Naive thymus-derived CD8-positive, alpha-beta T cell (primary cell): ENCODE measurements around the gene MATN1. TPM values are rescaled to one million over a fixed set of nuclear protein-coding genes. Genes with fewer than 3 reads are reported as not detected.
A peak's percentile ranks its signal among the peaks of the same experiment; 100 is the strongest.
"Not testable (repeated sequence)": the region's sequence is repeated elsewhere in the genome, so short reads cannot be mapped to it uniquely, and the experiment has no call there.

Source experiments
- ATAC-seq, 2 donors: fragments of 150-1000 bp; cut with Tn5 transposase in 1 of 2; sonication (Bioruptor Pico), chemical (Tn5 transposase) in 1 of 2; 1 replicate in 1 of 2; 2 replicates in 1 of 2; pipeline ENCODE4 v1.10.0; 2021; ENCODE audit warnings: mild to moderate bottlenecking in 2 of 2, moderate library complexity in 2 of 2
- POLR2A ChIA-PET: fragments of 350-600 bp; sonication (Branson Sonifier 250); formaldehyde crosslinking; loops from one replicate; lab custom pipeline; 2021; ENCODE audit warnings: antibody characterized with exemption; lab: Charles Lee
- DNase-seq, 10 donors: peaks; one replicate each; pipeline versions ENCODE4 v3.0.0 to v3.0.0-alpha.2; 2020 to 2022
- H3K27ac Mint-ChIP-seq, 10 donors: one replicate each; pipeline ENCODE4 v1.8.0; 2020 to 2022; ENCODE audit warnings: mild to moderate bottlenecking in 10 of 10, mixed read lengths in 10 of 10, moderate library complexity in 4 of 10, inconsistent platforms in 1 of 10
- H3K27me3 Mint-ChIP-seq, 5 donors: one replicate each; pipeline ENCODE4 v1.8.0; 2021 to 2022; ENCODE audit warnings: mixed read lengths in 5 of 5
- H3K36me3 Mint-ChIP-seq, 3 donors: one replicate each; pipeline ENCODE4 v1.8.0; 2020 to 2022; ENCODE audit warnings: mixed read lengths in 3 of 3, mild to moderate bottlenecking in 2 of 3, inconsistent platforms in 1 of 3
- H3K4me1 Mint-ChIP-seq, 4 donors: one replicate each; pipeline ENCODE4 v1.8.0; 2021 to 2022; ENCODE audit warnings: mixed read lengths in 4 of 4
- H3K4me3 Mint-ChIP-seq, 10 donors: one replicate each; pipeline ENCODE4 v1.8.0; 2020 to 2022; ENCODE audit warnings: mild to moderate bottlenecking in 10 of 10, mixed read lengths in 10 of 10, moderate library complexity in 6 of 10, inconsistent platforms in 1 of 10
- H3K9me3 Mint-ChIP-seq, 9 donors: one replicate each; pipeline ENCODE4 v1.8.0; 2020 to 2022; ENCODE audit warnings: mixed read lengths in 9 of 9, mild to moderate bottlenecking in 3 of 9, inconsistent platforms in 1 of 9, moderate library complexity in 1 of 9
- polyA plus RNA-seq, 3 donors: library from polyadenylated mRNA; unstranded; fragments of 300-500 nt; fragmentation: Illumina TruSeq; gene quantifications; one replicate each; pipeline ENCODE4 v1.2.3, GENCODE V29; 2021
- total RNA-seq, 8 experiments: library from RNA in 2 of 8; stranded (reverse) in 2 of 8; gene quantifications; one replicate each; pipeline ENCODE4 v1.2.3 and lab custom pipeline; 2021 to 2026

MATN1 gene
- total RNA-seq = under 1 TPM; 0.47 to 0.96 TPM
- polyA plus RNA-seq = under 1 TPM in 1 of 3 donors, not detected in 2; 0.07 TPM
- total RNA-seq (lab: John Stamatoyannopoulos, UW) = 0.81 to 13.9 (median 3.1) reads per million in 6 experiments

GRCh38 chr1:30723331-30723755 is at the start of gene MATN1:
Gene MATN1, minus strand, starts transcription at chr1:30723585. Its CDS starts 34 bp downstream, at chr1:30723551.
- Mint-ChIP-seq H3K4me1 (peaks cover 14 to 60% (median 47%) of the 10 kb centered on the region in 4 donors), H3K27ac (peak within 1 kb of the TSS in 5 of 10 donors; percentile 4 to 69 (median 57)), H3K4me3 (peak within 1 kb of the TSS in 1 of 10 donors; percentile 59), H3K36me3 (peaks cover 0 to 49% (median 1%) of the 10 kb centered on the region in 3 donors), H3K9me3 (no peaks in the 10 kb centered on the region), H3K27me3 (no peaks in the 10 kb centered on the region)
- no peak for ATAC-seq
- DNase-seq = no peak
- POLR2A ChIA-PET = interaction anchor here (1.2 to 41.4 kb wide), 4 partner anchors 12 to 59 kb away, joined by 3 to 1432 read pairs (median 6); partner anchors contain the start of gene LAPTM5

GRCh38 chr1:30771005-30771404 is 47.6 kb upstream of the MATN1 start:
- ATAC-seq (no peak), DNase-seq (no peak)
- no peaks in the 10 kb centered on the region for H3K9me3 Mint-ChIP-seq
- no peak overlapping the region for H3K4me3 Mint-ChIP-seq
- peaks cover 7 to 18% (median 14%) of the 10 kb centered on the region in 4 donors for H3K4me1 Mint-ChIP-seq
- H3K27ac Mint-ChIP-seq = peak overlapping the region in 2 of 10 donors; percentile 50 to 71
- POLR2A ChIA-PET = interaction anchor here (1.2 to 30.9 kb wide), 2 partner anchors 33 to 52 kb away, joined by 3 to 1432 read pairs; partner anchors contain the start of genes LAPTM5 and MATN1
- no peaks in the 10 kb centered on the region for H3K36me3 Mint-ChIP-seq
- H3K27me3 Mint-ChIP-seq = no peaks in the 10 kb centered on the region

GRCh38 chr1:30770150-30770549 is 46.8 kb upstream of the MATN1 start:
- POLR2A ChIA-PET = interaction anchor here (0.6 to 30.9 kb wide), 2 partner anchors 22 to 32 kb away, joined by 3 to 1432 read pairs; partner anchors contain the start of genes LAPTM5 and MATN1
- no peaks in the 10 kb centered on the region for H3K27me3 Mint-ChIP-seq

GRCh38 chr1:30768830-30769718 is 45.7 kb upstream of the MATN1 start:
- H3K4me1 Mint-ChIP-seq = peaks cover 7 to 31% (median 28%) of the 10 kb centered on the region in 4 donors
- no peaks in the 10 kb centered on the region for H3K9me3 Mint-ChIP-seq
- H3K4me3 Mint-ChIP-seq = no peak overlapping the region
- ATAC-seq = no peak
- POLR2A ChIA-PET = interaction anchor here (0.6 to 30.9 kb wide), 2 partner anchors 23 to 31 kb away, joined by 3 to 1432 read pairs; partner anchors contain the start of genes LAPTM5 and MATN1
- no peaks in the 10 kb centered on the region for H3K36me3 Mint-ChIP-seq
- no peak for DNase-seq
- H3K27me3 Mint-ChIP-seq = no peaks in the 10 kb centered on the region
- peak overlapping the region in 2 of 10 donors; percentile 28 to 85 for H3K27ac Mint-ChIP-seq

More at GRCh38 chr1:30770150-30770549, 46.8 kb upstream of the MATN1 start:
- H3K4me3 Mint-ChIP-seq = no peak overlapping the region
- peaks cover 7 to 26% (median 22%) of the 10 kb centered on the region in 4 donors for H3K4me1 Mint-ChIP-seq
- no peaks in the 10 kb centered on the region for H3K9me3 Mint-ChIP-seq
- DNase-seq (no peak), ATAC-seq (no peak)
- peak overlapping the region in 2 of 10 donors; percentile 8 to 56 for H3K27ac Mint-ChIP-seq
- H3K36me3 Mint-ChIP-seq = no peaks in the 10 kb centered on the region

GRCh38 chr1:30768159-30768829 is 44.9 kb upstream of the MATN1 start:
- H3K27me3 Mint-ChIP-seq = no peaks in the 10 kb centered on the region
- H3K4me3 Mint-ChIP-seq = no peak overlapping the region
- H3K27ac Mint-ChIP-seq = peak overlapping the region in 3 of 10 donors; percentile 28 to 65 (median 33)
- peaks cover 7 to 35% (median 34%) of the 10 kb centered on the region in 4 donors for H3K4me1 Mint-ChIP-seq
- DNase-seq (no peak), ATAC-seq (no peak)
- POLR2A ChIA-PET = interaction anchor here (30.9 kb wide), 1 partner anchor 31 kb away, joined by 1432 read pairs; the partner anchor contains the start of genes LAPTM5 and MATN1
- H3K9me3 Mint-ChIP-seq = no peaks in the 10 kb centered on the region
- H3K36me3 Mint-ChIP-seq = no peaks in the 10 kb centered on the region

GRCh38 chr1:30766948-30767347 is 43.6 kb upstream of the MATN1 start:
- ATAC-seq, H3K36me3 Mint-ChIP-seq, H3K9me3 Mint-ChIP-seq, H3K4me3 Mint-ChIP-seq, DNase-seq, H3K27me3 Mint-ChIP-seq: not testable (repeated sequence)
- Mint-ChIP-seq H3K27ac (peak overlapping the region in 3 of 10 donors; percentile 5 to 70 (median 18)), H3K4me1 (peaks cover 16 to 48% (median 46%) of the 10 kb centered on the region in 4 donors)
- POLR2A ChIA-PET = interaction anchor here (30.9 kb wide), 1 partner anchor 29 kb away, joined by 1432 read pairs; the partner anchor contains the start of genes LAPTM5 and MATN1

- H3K9me3 Mint-ChIP-seq = no peaks in the 10 kb centered on the region
- peak overlapping the region in 8 of 10 donors; percentile 7 to 59 (median 21) for H3K4me3 Mint-ChIP-seq
- H3K27ac Mint-ChIP-seq = peak overlapping the region; percentile 55 to 93 (median 82)
- peaks cover 24 to 60% (median 57%) of the 10 kb centered on the region in 4 donors for H3K4me1 Mint-ChIP-seq
- ATAC-seq (peak; percentile 29 to 41), DNase-seq (no peak)
- POLR2A ChIA-PET = interaction anchor here (30.9 kb wide), 1 partner anchor 28 kb away, joined by 1432 read pairs; the partner anchor contains the start of genes LAPTM5 and MATN1
- H3K27me3 Mint-ChIP-seq = no peaks in the 10 kb centered on the region
- H3K36me3 Mint-ChIP-seq = no peaks in the 10 kb centered on the region
Observed at GRCh38 chr1:30765556-30766434, 42.4 kb upstream of the MATN1 start.

- ATAC-seq (no peak), DNase-seq (no peak)
- Mint-ChIP-seq H3K36me3 (no peaks in the 10 kb centered on the region), H3K4me1 (peaks cover 28 to 67% (median 65%) of the 10 kb centered on the region in 4 donors), H3K27me3 (no peaks in the 10 kb centered on the region), H3K4me3 (no peak overlapping the region), H3K27ac (peak overlapping the region in 9 of 10 donors; percentile 55 to 89 (median 73)), H3K9me3 (no peaks in the 10 kb centered on the region)
- POLR2A ChIA-PET = interaction anchor here (30.9 kb wide), 1 partner anchor 27 kb away, joined by 1432 read pairs; the partner anchor contains the start of genes LAPTM5 and MATN1
Observed at GRCh38 chr1:30764939-30765555, 41.7 kb upstream of the MATN1 start.

GRCh38 chr1:30764396-30764795 is 41.0 kb upstream of the MATN1 start:
- peaks cover 34 to 71% (median 71%) of the 10 kb centered on the region in 4 donors for H3K4me1 Mint-ChIP-seq
- H3K9me3 Mint-ChIP-seq = no peaks in the 10 kb centered on the region
- H3K36me3 Mint-ChIP-seq = no peaks in the 10 kb centered on the region
- H3K27ac Mint-ChIP-seq = peak overlapping the region in 6 of 10 donors; percentile 40 to 84 (median 60)
- no peak overlapping the region for H3K4me3 Mint-ChIP-seq
- DNase-seq (no peak), ATAC-seq (no peak)
- no peaks in the 10 kb centered on the region for H3K27me3 Mint-ChIP-seq
- POLR2A ChIA-PET = interaction anchor here (30.9 kb wide), 1 partner anchor 27 kb away, joined by 1432 read pairs; the partner anchor contains the start of genes LAPTM5 and MATN1

- H3K4me1 Mint-ChIP-seq = peaks cover 36 to 77% (median 74%) of the 10 kb centered on the region in 4 donors
- POLR2A ChIA-PET = interaction anchor here (30.9 kb wide), 1 partner anchor 26 kb away, joined by 1432 read pairs; the partner anchor contains the start of genes LAPTM5 and MATN1
- DNase-seq = no peak
Observed at GRCh38 chr1:30763651-30764248, 40.4 kb upstream of the MATN1 start.

More at GRCh38 chr1:30763651-30764248, 40.4 kb upstream of the MATN1 start:
- Mint-ChIP-seq H3K27ac (peak overlapping the region in 7 of 10 donors; percentile 7 to 99 (median 41)), H3K27me3 (no peaks in the 10 kb centered on the region), H3K4me3 (no peak overlapping the region), H3K36me3 (no peaks in the 10 kb centered on the region), H3K9me3 (no peaks in the 10 kb centered on the region)
- no peak for ATAC-seq
